Measurements from ENCODE around the gene INAVA. TPM values are rescaled to one million over a fixed set of nuclear protein-coding genes. Genes with fewer than 3 reads are reported as not detected.
"Not testable (repeated sequence)": the region's sequence is repeated elsewhere in the genome, so short reads cannot be mapped to it uniquely, and the experiment has no call there.

Gene INAVA
- total RNA-seq, 1 donor from 2014 or later = 11.7 TPM

DNA sequence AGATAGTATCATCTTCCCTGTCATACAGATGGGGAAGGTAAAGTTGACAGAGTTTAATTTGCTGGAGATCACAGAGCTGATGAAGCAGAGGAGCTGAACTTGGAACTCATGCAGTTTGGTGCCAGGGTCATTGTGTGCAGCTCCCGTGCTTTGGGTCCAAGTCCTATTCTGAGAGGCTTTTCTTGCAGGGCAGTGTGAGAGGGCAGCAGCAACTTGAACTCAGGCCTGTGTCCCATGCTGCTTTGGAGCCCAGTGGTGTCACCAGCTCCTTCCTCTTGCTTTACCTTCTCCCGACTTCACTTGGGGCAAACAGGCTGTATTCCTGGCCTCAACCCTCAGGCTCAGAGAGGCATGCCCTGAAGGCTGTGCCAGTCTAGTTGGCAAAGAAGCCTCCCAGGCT, 24.7 kb downstream of the INAVA start:
- DNase-seq = no peak

DNA sequence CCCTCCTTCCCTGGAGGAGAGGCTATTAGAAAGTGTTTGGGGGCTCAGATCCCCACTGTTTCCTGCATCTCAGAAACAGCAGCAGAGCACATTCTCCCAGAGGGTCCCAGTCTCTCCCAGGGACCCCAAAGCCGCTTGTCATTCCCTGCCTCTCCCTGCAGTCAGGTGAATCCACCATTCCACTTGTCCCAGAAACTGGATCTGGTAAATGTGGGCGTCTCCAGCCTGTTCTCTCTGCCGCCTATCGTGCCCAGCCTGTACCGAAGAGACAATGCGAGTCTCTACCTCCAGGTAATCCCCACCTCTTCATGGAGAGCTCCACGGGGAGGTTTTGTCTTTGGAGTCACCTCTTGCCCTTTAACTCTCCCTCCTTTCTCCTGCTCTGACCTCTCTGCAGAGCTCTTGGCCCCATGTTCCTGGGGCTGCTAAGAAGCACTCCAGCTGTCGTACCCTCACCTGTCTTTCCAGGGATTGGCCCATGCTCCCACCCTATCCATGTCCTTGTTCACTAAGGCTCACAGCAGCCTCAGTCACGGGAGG, 26.9 kb downstream of the INAVA start:
- no peak for DNase-seq

DNA sequence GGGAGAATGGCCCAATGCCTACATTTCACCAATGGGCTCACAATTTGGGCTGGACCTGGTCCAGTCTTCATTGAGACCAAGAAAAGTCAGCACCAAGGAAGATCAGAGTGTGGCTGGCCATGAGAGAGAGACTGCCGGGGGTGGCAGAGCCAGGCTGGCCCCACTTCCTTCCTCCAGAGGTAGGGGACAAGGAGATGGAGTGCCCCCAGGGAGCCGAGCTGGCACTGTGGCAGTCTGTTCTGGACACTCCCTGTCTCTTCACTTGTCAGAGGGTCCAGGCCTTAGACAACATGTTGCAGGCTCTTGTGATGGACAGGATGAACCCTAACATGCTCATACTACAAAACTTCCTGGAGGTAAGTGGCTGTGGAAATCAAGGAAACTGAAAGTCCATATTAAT, 27.7 kb downstream of the INAVA start:
- no peak for DNase-seq

DNA sequence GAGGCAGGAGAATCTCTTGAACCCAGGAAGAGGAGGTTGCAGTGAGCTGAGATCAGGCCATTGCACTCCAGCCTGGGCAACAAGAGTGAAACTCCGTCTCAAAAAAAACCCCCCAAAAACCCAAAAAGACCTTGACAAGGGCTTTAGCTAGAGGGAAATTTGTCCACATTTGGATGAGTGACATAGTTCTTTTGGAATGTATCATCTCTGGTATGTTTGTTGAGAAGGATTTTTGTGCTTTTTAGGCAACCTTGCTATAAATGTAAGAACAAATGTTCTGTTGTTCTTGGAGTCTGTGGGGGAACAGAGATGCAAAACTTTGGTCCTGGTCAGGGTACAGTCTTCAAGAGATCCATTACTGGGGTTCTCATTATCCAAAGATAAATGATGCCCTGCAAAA, 28.9 kb downstream of the INAVA start:
- DNase-seq = no peak

DNA sequence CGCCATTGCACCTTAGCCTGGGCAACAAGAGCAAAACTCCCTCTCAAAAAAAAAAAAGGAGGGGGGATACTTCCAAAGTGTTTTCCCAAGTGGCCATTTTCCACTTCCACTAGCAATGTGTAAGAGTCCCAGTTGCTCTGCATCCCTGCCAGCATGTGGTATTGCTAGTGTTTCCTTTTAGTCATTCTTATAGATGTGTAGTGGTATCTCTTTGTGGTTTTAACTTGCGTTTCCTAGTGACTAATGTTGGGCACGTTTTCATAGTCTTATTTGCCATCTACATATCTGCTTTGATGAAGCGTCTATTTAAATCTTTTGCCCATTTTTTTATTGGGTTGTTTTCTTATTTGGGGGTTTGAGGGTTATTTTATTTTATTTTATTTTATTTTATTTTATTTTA, 31.1 kb downstream of the INAVA start:
- DNase-seq = no peak

DNA sequence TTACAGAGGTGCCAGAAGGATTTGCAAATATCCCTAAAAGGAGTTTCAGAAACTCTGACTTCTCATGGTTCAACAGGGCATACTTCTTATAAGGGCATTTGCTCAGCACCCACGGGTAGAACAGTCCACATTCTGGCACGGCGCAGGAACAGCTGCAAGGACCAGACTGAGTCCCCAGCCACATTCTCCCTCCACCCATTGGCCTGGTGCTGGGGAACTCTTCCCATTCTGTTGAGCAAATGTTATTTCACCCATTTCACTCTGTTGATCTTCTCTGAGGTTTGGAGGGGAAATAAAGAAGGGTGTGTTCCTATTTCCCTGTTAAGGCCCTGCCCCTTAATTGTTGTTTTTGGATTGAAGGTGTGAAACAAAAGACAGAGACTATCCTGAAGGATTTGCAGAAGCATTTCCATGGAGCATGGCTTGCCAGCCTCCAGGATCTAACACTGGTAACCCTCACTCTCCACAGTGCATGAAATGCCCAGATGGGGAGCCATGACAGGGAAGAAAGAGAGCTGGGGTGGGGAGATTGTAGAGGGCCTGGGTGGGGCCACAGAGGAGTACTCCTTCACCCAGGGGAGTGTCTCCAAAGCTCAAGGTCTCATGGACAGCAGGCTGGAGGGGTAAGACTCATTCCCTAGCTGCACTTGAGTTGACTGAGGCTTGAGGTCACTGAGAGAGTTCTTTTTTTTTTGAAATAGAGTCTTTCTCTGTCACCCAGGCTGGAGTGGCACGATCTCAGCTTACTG, 35.0 kb downstream of the INAVA start:
- peak; percentile 45 for DNase-seq

DNA sequence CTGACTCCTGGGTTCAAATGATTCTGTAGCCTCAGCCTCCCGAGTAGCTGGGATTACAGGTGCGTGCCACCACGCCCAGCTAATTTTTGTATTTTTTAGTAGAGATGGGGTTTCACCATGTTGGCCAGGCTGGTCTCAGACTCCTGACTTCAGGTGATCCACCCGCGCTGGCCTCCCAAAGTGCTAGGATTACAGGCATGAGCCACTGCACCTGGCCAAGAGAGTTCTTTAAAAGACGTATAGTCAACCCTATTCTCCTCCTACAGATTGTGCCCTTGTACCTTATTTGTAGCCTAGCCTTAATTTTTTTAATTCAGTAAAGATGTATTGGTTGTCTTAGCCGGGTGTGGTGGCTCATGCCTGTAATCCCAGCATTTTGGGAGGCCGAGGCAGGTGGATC, 35.6 kb downstream of the INAVA start:
- not testable (repeated sequence) for DNase-seq

DNA sequence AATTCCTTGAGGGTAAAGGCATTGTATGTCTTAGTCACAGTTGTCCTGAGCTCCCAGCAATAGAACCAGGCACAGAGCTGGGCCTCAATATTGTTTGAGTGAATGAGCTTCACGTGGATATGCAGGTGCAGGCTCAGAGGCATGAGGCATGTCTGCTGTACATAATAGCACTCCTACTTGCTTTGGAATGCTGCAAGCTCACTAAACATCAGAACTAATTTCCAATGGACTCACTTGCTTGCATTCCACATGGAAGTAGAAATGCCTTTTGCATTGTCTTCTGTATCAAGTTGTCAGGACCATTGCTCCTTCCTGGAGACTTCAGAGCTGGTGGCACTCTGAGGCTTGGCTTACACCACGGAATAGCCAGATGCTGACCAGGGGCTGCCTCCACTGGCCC, 37.1 kb downstream of the INAVA start:
- no peak for DNase-seq

DNA sequence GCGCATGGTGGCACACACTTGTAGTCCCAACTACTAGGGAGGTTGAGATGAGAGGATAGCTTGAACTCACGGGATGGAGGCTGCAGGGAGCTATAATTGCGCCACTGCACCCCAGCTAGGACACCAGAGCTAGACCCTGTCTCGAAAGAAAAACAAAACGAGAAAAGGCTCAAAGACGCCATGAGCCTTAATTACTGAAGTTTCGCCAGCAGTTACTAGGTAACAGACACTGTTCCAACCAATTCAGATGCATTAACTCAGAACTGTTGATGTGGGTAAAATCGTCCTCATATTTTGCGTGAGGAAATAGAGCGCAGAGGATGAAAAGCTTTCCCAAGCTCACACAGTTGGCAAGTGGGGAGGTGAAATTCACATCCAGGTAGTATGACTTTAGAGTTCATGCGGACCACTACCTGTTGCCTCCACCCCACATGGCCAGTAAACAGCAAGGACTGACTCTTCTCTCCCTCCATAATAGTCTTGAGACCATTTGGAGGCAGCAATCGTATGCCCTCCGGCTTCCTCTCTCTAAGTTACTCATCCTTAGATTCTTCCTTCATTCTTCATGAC, 40.1 kb downstream of the INAVA start:
- DNase-seq = no peak

DNA sequence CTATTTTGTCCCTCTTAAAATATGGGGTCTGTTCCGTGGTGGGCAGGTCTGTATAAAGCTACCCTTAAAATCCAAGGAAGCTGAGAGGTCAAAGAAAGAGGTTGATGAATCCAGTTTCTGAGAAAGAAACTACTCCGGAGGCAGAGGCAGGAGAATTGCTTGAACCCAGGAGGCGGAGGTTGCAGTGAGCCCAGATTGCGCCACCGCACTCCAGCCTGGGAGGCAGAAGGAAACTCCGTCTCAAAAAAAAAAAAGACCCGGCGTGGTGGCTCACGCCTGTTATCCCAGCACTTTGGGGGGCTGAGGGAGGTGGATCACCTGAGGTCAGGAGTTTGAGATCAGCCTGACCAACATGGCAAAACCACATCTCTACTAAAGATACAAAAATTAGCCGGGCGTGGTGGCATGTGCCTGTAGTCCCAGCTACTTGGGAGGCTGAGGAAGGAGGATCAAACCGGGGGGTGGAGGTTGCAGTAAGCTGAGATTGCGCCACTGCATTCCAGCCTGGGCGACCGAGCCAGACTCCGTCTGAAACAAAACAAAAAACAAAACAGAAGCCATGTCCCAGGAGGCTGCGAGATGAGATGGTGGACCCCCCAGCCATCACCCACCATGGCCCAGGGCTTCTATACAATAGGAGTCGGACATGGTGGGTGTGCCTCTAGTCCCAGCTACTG, 40.7 kb downstream of the INAVA start:
- not testable (repeated sequence) for DNase-seq

DNA sequence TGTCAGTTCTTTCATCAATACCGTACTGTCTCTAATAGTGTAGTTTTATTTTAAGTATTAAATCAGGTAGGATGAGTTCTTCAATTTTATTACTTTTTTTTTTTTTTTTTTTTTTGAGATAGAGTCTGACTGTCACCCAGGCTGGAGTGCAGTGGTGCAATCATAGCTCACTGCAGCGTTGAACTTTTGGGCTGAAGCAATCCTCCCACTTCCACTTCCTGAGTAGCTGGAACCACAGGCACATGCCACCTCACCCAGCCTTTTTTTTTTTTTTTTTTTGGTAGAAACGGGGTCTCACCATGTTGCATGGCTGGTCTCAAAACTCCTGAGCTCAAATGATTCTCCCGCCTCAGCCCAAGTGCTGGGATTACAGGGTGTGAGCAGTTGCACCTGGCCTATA, 44.3 kb downstream of the INAVA start:
- DNase-seq = no peak

DNA sequence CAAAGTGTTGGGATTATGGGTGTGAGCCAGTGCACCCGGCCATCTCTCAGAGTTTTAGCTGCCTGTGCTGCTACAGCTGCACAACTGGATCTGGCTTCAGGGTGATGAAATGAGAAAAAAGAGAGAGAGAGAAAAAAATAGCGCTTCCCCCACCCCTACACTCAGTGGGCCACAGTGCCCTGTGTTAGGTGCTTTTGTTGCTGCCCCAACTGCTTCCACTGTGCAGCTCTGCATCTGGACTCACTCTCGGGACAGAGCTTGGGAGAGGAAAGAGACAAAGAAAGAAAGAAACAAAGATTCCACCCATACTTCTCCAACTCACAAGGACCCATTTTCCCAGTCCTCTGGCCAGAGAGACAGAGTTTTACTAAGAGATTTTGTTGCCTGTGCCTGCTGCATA, 50.4 kb downstream of the INAVA start:
- no peak for DNase-seq

DNA sequence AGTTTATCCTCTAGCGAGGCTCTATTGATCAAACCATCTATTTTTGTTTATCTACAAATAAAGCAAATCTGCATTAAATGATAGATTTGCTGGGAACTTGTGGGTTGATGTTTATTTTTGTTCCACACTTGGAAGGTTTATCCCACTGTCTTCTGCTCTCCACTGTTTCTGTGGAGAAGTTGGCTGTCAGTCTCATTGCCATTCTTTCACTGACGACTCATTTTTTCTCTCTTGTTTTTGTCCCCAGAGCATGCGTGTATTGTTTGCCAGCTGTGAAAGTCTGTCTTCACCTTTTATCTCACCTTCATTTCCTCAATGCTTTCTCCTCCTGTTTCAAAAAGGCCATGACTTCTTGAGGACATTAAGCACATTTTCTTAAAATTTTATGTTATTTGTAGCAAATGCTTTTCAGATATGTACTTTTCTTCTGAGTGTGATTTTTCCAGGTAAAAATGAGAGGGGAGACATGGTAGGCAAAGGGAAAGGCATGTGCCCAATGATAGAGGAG, 52.4 kb downstream of the INAVA start:
- DNase-seq = no peak

DNA sequence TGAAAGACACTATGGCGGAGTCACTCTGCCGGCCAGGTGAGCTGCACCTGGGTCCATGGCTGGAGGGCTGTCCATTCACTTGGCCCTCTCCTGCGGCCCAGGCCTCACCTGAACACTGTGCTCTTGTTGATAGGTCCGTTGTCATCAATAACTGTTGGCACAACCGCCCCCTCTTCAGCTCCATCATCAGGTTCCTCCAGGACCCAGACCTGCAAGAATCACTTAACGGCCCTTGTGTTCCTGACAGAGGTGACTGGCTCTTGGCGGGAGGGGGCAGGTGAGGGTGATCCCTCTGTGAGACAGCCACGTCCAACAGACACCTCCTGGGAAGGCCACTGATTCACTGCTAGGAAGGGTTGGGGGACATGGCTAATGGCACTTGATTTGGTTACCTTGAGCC, 54.9 kb downstream of the INAVA start:
- no peak for DNase-seq

DNA sequence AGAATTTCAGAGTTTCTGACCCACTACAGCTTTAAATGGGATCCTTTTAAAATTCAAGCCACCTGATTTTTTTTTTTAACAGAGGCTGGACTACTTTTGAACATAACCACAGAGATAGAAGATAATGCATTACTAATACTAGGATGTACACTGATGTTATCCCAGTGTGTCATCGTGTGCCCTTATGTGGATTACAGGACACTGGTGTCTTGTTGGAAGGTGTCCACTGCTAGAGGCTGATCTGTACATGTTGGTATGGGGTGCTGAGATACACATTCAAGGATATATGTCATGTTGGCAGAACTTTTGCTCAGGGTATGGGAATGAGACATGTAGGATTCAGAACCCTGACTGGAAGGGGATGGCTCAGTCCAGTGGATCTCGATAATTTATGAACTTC, 56.3 kb downstream of the INAVA start:
- no peak for DNase-seq

DNA sequence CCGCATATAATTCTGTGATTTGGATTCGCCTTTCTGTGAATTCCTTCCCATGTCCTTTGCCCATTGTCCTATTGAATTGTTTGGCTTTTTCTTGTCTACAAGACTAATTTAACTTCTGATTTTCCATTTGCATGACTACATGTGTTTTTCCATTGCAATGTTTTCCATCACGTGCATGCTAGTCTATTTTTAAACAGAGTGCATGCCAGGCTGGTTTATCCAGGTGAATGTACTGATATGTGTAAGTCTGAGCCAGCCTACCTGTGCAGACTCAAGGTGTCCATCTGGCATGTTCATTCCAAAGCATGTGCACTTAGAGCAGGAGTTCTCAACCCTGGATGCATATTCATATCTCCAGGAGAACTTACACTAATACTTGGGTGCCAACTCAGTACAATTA, 59.7 kb downstream of the INAVA start:
- no peak for DNase-seq

DNA sequence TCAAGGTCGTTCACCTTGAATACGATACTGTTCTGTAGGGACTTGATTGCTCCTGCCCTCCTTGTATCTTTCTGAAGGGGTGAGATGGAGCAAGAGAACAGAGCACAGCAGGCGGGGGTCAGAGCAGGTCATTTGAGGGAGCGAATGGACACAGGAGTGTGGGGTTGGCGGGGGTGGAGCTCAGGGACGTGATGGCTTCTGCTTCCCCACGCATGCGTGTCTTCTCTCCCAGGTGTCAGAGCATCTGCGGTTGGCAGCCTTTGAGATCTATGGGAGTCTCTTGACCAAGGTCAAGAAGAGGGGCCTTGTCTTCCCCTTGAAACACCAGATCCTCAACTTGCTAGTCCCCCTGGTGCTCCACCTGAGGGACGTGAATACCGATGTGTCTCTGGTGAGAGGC, 63.9 kb downstream of the INAVA start:
- DNase-seq = no peak

DNA sequence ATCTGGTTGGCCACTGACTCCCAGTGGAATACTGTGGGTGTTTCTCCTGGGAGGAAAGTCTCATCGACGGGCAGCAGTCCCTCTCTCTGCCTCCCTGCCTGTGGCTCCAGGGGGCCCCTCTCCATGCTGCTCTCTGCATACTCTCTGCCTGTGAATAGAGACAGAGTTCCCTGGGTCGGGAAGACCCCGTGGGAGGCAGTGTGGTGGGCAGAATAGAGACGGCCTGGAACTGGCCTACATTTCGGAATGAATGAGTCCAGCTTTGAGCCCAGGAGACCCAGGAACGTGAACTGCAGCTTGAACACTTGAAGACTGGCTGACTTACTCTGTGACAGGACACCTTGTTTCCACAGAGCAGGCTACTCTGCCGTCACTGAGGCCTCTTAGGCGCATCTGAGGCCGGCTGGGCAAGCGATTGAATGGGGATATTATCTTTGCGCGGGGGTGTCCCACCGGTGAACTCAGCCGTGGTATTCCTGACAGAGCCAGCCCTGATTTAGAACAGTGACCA, 64.8 kb downstream of the INAVA start:
- peak; percentile 54 for DNase-seq

DNA sequence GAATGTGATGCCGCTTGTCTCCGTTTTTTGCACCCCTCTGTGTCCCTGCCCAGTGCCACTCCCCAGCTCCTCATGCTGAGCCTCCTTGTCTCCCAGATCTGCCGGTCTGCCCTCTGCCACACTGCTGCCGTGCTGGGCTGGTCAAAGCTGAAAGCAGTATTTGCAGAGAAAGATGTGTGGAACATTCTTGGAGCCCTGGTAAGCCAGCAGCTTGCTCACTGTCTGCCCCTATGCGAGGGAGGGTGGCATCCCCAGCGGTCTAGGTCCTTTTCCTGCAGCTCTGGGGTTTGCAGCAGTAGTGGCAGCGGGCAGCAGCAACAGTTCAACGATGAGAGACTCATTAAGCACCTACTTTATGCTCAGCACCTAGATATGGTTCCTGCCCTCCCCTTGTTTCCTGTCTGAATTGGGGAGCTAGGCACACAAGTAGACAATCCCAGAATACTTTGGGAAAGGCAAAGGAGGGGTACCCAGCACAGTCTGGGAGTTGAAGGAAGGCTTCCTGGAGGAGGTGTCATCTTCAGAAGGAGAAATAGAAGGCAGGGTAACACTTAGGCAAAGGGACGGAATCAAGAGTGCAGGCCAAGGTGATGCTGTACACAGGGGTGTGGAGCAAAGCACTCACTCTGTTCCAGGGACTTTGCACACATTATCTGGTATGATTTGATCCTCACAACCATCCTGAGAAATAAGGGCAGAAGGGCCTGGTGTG, 65.7 kb downstream of the INAVA start:
- no peak for DNase-seq

DNA sequence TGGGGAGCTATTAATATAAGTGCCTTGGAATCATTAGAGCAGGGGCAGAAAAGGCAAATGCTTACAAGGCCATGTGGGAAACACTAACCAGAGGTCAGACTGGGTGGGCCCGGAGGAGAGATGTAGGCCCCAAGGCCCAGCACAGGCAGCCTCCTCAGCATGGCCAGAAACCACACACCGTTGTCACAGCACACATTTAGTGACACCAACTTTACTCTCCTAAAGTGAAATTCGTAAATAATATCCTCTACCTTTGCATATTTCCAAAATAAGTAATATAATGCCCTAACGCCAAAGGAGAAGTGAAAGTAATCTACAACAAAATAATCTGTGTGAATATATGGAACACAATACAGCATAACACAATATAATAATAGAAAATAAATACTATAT, 66.2 kb downstream of the INAVA start:
- DNase-seq = no peak

DNA sequence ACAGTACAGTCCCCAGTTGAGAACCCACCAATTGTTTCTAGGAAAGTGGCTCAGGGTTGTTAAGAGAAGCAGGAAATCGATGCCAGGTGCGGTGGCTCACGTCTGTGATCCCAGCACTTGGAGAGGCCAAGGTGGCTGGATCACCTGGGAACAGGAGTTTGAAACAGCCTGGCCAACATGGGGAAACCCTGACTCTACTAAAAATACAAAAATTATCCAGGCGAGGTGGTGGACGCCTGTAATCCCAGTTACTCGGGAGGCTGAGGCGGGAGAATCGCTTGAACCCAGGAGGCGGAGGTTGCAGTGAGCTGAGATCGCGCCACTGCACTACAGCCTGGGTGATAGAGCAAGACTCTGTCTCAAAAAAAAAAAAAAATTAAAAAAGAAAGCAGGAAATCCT, 67.5 kb downstream of the INAVA start:
- DNase-seq = not testable (repeated sequence)

DNA sequence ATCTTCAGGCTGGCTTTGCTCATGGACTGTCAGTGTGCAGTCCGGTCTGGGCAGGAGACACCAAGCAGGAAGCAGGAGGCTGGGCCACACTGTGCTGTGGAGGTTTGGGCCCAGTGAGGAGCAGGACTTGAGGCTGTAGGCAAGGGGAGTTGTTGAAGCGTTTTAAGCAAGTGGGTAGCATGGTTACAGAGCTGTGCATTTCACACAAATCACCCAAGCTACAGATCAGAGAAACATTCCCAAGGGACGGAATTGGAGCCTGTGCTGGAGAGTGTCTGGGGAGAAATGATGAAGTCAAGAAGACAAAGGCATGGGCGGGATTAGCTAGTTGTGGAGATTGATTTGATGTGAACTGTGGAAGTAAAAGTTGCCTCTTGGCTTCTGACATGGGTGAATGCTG, 67.9 kb downstream of the INAVA start:
- no peak for DNase-seq

DNA sequence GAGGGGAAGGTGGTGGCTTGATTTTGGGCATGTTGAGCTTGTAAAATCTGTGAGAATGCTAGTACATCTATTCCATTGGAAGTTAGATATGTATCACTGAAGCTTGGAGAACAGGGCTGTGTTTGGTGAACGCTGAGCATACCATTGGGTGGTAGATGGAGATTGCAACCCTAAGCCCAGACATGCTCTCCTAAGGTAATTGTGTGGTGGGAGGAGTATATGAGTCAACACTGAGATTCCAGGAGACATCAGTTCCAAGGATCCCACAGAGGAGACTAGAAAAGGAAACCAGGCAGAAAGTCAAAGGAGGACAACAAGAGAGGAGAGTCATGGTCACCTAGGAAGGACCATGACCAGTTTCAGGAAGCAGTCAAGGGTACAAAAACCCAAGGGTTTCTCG, 68.4 kb downstream of the INAVA start:
- no peak for DNase-seq
